Activated CD4-positive, alpha-beta T cell treated with anti-CD3 and anti-CD28 coated beads for 36 hours (primary cell): ENCODE results near the gene THSD7B. TPM values are rescaled to one million over a fixed set of nuclear protein-coding genes. Genes with fewer than 3 reads are reported as not detected.

ENCODE experiments used
- ATAC-seq: fragments of 200-7000 bp; cut with Tn5 transposase; one replicate; pipeline ENCODE4 v1.10.0; 2021; ENCODE audit warnings: mild to moderate bottlenecking, moderate library complexity
- CTCF ChIA-PET: fragments of 350-600 bp; sonication (Branson Sonifier 250); formaldehyde crosslinking; loops from one replicate; lab custom pipeline; 2021; ENCODE audit warnings: antibody characterized with exemption; lab: Charles Lee
- POLR2A ChIA-PET: fragments of 350-600 bp; sonication (Branson Sonifier 250); formaldehyde crosslinking; loops from one replicate; lab custom pipeline; 2021; ENCODE audit warnings: antibody characterized with exemption, inconsistent platforms; lab: Charles Lee
- DNase-seq: peaks from one replicate; pipeline ENCODE4 v3.0.0-alpha.2; 2020
- H3K27ac Mint-ChIP-seq: one replicate; pipeline ENCODE4 v1.8.0; 2021; ENCODE audit warnings: mixed read lengths
- H3K27me3 Mint-ChIP-seq: one replicate; pipeline ENCODE4 v1.8.0; 2021; ENCODE audit warnings: mixed read lengths
- H3K36me3 Mint-ChIP-seq: one replicate; pipeline ENCODE4 v1.8.0; 2021; ENCODE audit warnings: low read depth, mixed read lengths
- H3K4me1 Mint-ChIP-seq: one replicate; pipeline ENCODE4 v1.8.0; 2021; ENCODE audit warnings: mixed read lengths
- H3K4me3 Mint-ChIP-seq: one replicate; pipeline ENCODE4 v1.8.0; 2021; ENCODE audit warnings: mild to moderate bottlenecking, moderate library complexity, mixed read lengths
- H3K9me3 Mint-ChIP-seq: one replicate; pipeline ENCODE4 v1.8.0; 2021; ENCODE audit warnings: low read depth, mixed read lengths
- intact Hi-C, 2 experiments: fragments of 100-400 bp; cut with DNase I in 1 of 2; cut with micrococcal nuclease in 1 of 2; formaldehyde crosslinking; loops; one replicate each; pipeline versions ENCODE4 v1.14.2 to v1.15.1; 2022 to 2024; cut with DNase I, micrococcal nuclease
- total RNA-seq, 2 experiments: library from RNA; stranded (reverse); gene quantifications; one replicate each; pipeline ENCODE4 v1.2.3, GENCODE V29; 2021

THSD7B gene
- total RNA-seq, 2 experiments from 2014 or later, result not detected

DNA sequence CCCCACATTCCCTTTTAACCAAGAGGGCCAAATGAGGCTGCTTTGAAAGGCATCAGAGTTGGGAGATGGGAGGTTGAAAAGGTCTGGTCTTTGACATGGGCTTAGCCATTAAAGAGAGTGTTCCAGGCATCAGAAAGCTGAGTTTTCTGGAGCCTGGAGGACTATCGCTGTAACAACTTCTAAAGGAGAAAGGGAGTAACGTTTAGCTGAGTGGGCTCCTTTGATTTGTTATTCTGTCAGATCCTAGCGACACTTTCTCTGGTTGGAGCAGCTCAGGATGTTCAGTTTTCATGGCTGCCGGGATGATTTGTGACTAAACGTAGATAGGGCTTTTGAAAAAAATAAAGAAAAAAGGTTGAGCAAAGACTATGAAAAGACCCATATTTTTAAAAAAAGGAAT lies 346.6 kb downstream of the THSD7B start:
- Mint-ChIP-seq H3K27ac (no peak overlapping the region), H3K4me3 (no peak overlapping the region), H3K9me3 (no peaks in the 10 kb centered on the region), H3K36me3 (no peaks in the 10 kb centered on the region), H3K4me1 (no peaks in the 10 kb centered on the region), H3K27me3 (no peaks in the 10 kb centered on the region)
- intact Hi-C loops, result no loop called here
- no peak for DNase-seq
- no peak for ATAC-seq
- ChIA-PET CTCF (no interaction called here), POLR2A (no interaction called here)

DNA sequence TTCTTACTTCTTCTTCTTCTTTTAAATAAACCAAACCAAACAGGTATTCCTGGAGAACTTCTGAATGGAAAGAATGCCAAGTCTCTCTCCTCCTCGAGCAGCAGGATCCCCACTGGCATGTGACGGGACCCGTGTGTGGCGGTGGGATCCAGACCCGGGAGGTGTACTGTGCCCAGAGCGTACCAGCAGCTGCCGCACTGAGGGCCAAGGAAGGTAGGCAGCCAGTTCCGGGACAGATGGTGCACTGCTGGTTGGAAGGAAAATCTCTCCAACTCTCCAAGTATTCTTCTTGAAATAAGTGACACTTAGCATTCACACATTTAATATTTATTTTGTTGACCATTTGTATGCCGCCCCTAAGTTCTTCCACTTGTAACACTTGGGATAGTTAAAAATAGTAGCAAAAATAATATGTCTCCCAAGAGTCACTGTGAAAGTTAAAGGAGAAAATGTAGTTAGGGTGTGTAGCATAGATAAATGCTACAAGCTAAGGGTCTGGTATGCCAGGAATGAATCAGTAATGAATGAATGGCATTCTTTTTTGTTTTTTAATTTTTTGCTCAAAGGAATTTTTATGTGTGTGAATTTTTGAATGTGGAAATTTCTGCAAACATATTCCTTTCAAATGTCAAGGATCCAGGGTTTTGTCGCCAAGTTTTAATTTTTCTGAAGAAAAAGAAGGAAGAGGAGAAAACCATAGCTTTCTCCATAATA lies 349.9 kb downstream of the THSD7B start:
- Mint-ChIP-seq H3K4me1 (no peaks in the 10 kb centered on the region), H3K27ac (no peak overlapping the region), H3K36me3 (no peaks in the 10 kb centered on the region), H3K4me3 (no peak overlapping the region), H3K9me3 (no peaks in the 10 kb centered on the region), H3K27me3 (no peaks in the 10 kb centered on the region)
- CTCF ChIA-PET, result no interaction called here
- POLR2A ChIA-PET, result no interaction called here
- ATAC-seq (no peak), DNase-seq (no peak)
- intact Hi-C loops, result no loop called here

GRCh38 chr2:137115795-137116089 lies 350.4 kb downstream of the THSD7B start:
- Mint-ChIP-seq H3K4me3 (no peak overlapping the region), H3K27ac (no peak overlapping the region), H3K36me3 (no peaks in the 10 kb centered on the region), H3K4me1 (no peaks in the 10 kb centered on the region), H3K9me3 (no peaks in the 10 kb centered on the region), H3K27me3 (no peaks in the 10 kb centered on the region)
- DNase-seq (no peak), ATAC-seq (no peak)
- CTCF ChIA-PET, result no interaction called here
- POLR2A ChIA-PET, result no interaction called here
- intact Hi-C loops, result no loop called here

DNA sequence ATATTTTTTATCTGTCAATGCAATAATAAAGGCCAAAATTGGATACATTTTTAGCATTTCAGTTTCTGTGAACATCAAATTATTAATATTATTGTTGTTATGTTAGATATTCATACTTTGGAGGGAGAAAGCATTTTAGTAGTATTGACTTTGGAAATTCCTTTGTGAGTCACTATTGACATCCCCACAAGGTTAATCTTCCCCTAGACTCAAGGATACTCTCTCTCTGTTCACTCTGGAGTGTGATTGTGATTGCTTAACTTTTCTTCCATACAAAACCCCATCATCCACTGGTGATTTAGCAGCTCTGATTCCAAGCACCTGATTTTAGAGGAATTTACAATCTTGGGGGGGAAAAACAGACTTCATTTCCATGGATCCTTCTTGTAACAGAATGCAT lies 352.0 kb downstream of the THSD7B start:
- H3K4me1 Mint-ChIP-seq, result no peaks in the 10 kb centered on the region
- DNase-seq (no peak), ATAC-seq (no peak)
- CTCF ChIA-PET, result no interaction called here
- intact Hi-C loops, result no loop called here
- H3K27ac Mint-ChIP-seq, result no peak overlapping the region
- no peaks in the 10 kb centered on the region for H3K36me3 Mint-ChIP-seq
- no peaks in the 10 kb centered on the region for H3K9me3 Mint-ChIP-seq
- H3K4me3 Mint-ChIP-seq, result no peak overlapping the region
- no peaks in the 10 kb centered on the region for H3K27me3 Mint-ChIP-seq
- POLR2A ChIA-PET, result no interaction called here

- CTCF ChIA-PET, result no interaction called here
- H3K36me3 Mint-ChIP-seq, result no peaks in the 10 kb centered on the region
- ATAC-seq (no peak), DNase-seq (no peak)
- no peak overlapping the region for H3K4me3 Mint-ChIP-seq
- H3K4me1 Mint-ChIP-seq, result no peaks in the 10 kb centered on the region
- POLR2A ChIA-PET, result no interaction called here
- H3K9me3 Mint-ChIP-seq, result no peaks in the 10 kb centered on the region
- intact Hi-C loops, result no loop called here
- H3K27ac Mint-ChIP-seq, result no peak overlapping the region
- no peaks in the 10 kb centered on the region for H3K27me3 Mint-ChIP-seq
Observed at GRCh38 chr2:137118140-137118539, 352.8 kb downstream of the THSD7B start.

DNA sequence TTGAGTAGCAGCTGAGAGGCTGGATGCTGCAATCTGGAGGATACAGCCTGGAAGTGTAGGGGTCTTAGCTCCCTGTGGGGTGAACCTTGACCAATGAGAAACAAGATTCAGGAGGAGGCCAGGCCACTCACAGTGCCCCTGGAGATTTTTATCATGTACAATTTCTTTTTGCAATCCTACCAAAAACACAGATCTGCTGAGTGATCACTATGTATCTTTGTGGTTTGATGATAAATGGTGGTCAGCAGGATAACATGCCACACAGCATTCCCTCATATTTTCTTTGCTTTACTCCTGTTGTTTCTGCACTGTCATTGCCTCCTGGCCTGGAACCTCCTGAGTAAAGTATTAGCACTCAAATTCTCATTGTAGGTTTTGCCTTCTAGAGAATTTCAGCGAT lies 357.9 kb downstream of the THSD7B start:
- Mint-ChIP-seq H3K4me1 (no peaks in the 10 kb centered on the region), H3K9me3 (peaks cover 2% of the 10 kb centered on the region), H3K36me3 (no peaks in the 10 kb centered on the region), H3K27me3 (no peaks in the 10 kb centered on the region), H3K4me3 (no peak overlapping the region), H3K27ac (no peak overlapping the region)
- no peak for ATAC-seq
- ChIA-PET POLR2A (no interaction called here), CTCF (interaction anchor here (0.6 kb wide), 1 partner anchor 341 kb away, joined by 3 read pairs; no protein-coding TSS in a partner anchor)
- intact Hi-C loops, result no loop called here
- DNase-seq, result no peak

- Mint-ChIP-seq H3K9me3 (peaks cover 4% of the 10 kb centered on the region), H3K27ac (no peak overlapping the region), H3K4me1 (no peaks in the 10 kb centered on the region), H3K27me3 (no peaks in the 10 kb centered on the region), H3K36me3 (no peaks in the 10 kb centered on the region), H3K4me3 (no peak overlapping the region)
- POLR2A ChIA-PET, result no interaction called here
- DNase-seq (no peak), ATAC-seq (no peak)
- CTCF ChIA-PET, result no interaction called here
- intact Hi-C loops, result no loop called here
Observed at GRCh38 chr2:137133225-137133624, 367.9 kb downstream of the THSD7B start.

GRCh38 chr2:137138263-137138662 lies 372.9 kb downstream of the THSD7B start:
- H3K4me3 Mint-ChIP-seq, result no peak overlapping the region
- ATAC-seq (no peak), DNase-seq (no peak)
- intact Hi-C loops, result no loop called here
- CTCF ChIA-PET, result no interaction called here
- H3K9me3 Mint-ChIP-seq, result peaks cover 4% of the 10 kb centered on the region
- POLR2A ChIA-PET, result no interaction called here
- H3K27ac Mint-ChIP-seq, result no peak overlapping the region
- no peaks in the 10 kb centered on the region for H3K27me3 Mint-ChIP-seq
- no peaks in the 10 kb centered on the region for H3K36me3 Mint-ChIP-seq
- H3K4me1 Mint-ChIP-seq, result no peaks in the 10 kb centered on the region

GRCh38 chr2:137151731-137152130 lies 386.4 kb downstream of the THSD7B start:
- ATAC-seq (no peak), DNase-seq (no peak)
- Mint-ChIP-seq H3K27me3 (peaks cover 5% of the 10 kb centered on the region), H3K4me1 (no peaks in the 10 kb centered on the region), H3K36me3 (no peaks in the 10 kb centered on the region), H3K4me3 (no peak overlapping the region), H3K9me3 (peaks cover 3% of the 10 kb centered on the region), H3K27ac (no peak overlapping the region)
- intact Hi-C loops, result no loop called here
- ChIA-PET POLR2A (interaction anchor here (0.6 kb wide), 1 partner anchor 597 kb away, joined by 4 read pairs; no protein-coding TSS in a partner anchor), CTCF (no interaction called here)

DNA sequence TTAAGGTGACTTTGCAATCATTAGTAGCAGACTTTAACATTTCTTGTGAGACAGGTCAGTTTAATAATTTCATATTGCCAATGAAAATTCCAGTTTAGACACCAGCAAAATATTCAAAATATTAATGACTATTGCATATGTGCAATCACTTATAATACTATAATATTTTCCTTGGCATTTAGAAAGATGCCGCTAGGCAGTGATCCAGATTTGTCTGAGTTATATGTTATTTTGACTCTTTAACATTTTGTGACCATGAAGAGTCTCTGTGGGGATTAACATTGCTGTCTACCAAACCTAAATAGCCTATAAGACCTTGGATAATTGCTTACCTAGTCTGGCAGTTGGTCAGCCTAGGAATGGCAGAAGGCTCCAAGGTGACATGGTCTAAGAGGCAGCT lies 389.6 kb downstream of the THSD7B start:
- intact Hi-C loops, result no loop called here
- H3K4me3 Mint-ChIP-seq, result no peak overlapping the region
- DNase-seq (no peak), ATAC-seq (no peak)
- H3K27me3 Mint-ChIP-seq, result peaks cover 2% of the 10 kb centered on the region
- H3K9me3 Mint-ChIP-seq, result no peaks in the 10 kb centered on the region
- no peaks in the 10 kb centered on the region for H3K36me3 Mint-ChIP-seq
- H3K4me1 Mint-ChIP-seq, result no peaks in the 10 kb centered on the region
- ChIA-PET POLR2A (no interaction called here), CTCF (no interaction called here)
- H3K27ac Mint-ChIP-seq, result no peak overlapping the region

GRCh38 chr2:137155356-137156104 lies 390.2 kb downstream of the THSD7B start:
- no peak overlapping the region for H3K27ac Mint-ChIP-seq

DNA sequence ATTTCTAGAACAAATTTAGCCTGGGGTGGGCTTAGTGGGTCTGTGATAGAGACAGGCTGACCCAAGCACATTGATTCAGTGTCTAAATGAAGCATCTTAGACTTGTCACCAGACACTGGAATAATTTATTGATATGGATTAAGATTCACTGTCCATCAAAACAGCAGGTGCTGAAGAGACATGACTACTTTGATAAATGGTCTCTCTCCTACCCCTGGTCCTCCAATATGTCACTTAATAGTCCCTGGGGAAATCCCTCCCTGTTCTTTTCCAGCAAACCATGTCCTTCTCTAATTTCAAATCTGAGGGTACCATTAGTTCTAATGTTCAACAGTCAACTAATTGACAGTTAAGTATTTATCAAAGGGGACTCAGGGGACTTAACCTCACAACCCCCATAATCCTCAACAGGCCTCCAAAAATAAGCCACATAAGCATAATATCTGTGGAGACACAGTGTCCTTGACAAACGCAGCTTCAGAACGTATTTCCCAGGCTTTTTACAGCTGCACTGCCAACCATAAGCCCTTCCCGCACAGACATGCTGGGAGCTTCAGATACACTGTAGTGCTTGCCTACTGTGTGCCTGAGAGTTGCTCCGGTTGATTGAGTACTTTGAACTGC lies 391.0 kb downstream of the THSD7B start:
- Mint-ChIP-seq H3K36me3 (no peaks in the 10 kb centered on the region), H3K27ac (no peak overlapping the region), H3K9me3 (no peaks in the 10 kb centered on the region), H3K27me3 (peaks cover 2% of the 10 kb centered on the region), H3K4me3 (no peak overlapping the region), H3K4me1 (no peaks in the 10 kb centered on the region)
- intact Hi-C loops, result no loop called here
- POLR2A ChIA-PET, result no interaction called here
- CTCF ChIA-PET, result no interaction called here
- ATAC-seq (no peak), DNase-seq (no peak)

More at GRCh38 chr2:137155356-137156104, 390.2 kb downstream of the THSD7B start:
- intact Hi-C loops, result no loop called here
- peaks cover 2% of the 10 kb centered on the region for H3K27me3 Mint-ChIP-seq
- no peaks in the 10 kb centered on the region for H3K9me3 Mint-ChIP-seq
- H3K4me1 Mint-ChIP-seq, result no peaks in the 10 kb centered on the region
- no peak overlapping the region for H3K4me3 Mint-ChIP-seq
- DNase-seq (no peak), ATAC-seq (no peak)
- H3K36me3 Mint-ChIP-seq, result no peaks in the 10 kb centered on the region
- CTCF ChIA-PET, result no interaction called here
- POLR2A ChIA-PET, result no interaction called here
